DMS114 treated with DMSO at 0.1 percent for 48 hours (cell line): ENCODE data around the gene MGAT4B.
A peak's percentile ranks its signal among the peaks of the same experiment; 100 is the strongest.
"Not testable (repeated sequence)": the region's sequence is repeated elsewhere in the genome, so short reads cannot be mapped to it uniquely, and the experiment has no call there.

ENCODE experiments used
- DNase-seq: peaks from one replicate; lab custom pipeline; 2025; ENCODE audit not compliant: unreplicated experiment; lab: John Stamatoyannopoulos, UW

The MGAT4B gene

DNA sequence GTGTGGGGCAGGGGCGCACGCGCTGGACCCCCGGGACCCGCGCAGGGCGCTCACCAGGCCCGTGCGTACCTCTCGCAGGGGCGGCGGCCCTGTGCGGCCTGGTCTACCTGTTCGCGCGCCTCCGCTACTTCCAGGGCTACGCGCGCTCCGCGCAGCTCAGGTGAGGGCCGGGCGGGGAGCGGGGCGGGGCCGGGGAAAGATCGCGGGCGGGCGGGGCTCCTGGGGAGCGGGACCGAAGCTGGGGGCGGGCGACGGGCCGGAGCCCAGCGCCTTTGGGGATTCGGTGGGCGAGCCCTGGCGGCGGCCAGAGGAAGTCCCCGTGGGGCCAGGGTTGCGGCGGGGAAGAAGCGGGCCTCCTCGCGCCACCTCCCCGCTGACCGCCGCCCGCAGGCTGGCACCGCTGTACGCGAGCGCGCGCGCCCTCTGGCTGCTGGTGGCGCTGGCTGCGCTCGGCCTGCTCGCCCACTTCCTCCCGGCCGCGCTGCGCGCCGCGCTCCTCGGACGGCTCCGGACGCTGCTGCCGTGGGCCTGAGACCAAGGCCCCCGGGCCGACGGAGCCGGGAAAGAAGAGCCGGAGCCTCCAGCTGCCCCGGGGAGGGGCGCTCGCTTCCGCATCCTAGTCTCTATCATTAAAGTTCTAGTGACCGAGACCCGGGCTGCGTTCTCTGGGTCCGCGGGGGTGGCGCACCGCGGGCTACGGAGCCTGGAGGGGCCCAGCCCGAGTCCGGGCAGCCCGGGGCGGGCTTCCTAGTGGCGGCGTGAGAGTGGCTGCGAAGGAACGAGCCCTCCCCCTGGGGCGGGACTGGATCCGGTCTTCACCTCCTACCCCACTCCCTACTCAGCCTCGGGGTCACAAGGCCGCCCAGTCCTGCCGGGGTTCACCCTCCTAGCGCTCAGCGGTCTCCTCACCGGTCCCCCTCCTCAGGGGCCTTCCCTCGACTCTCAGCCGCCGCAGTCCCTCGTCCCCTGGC, 10.5 kb downstream of the MGAT4B start:
- DNase-seq, result peak; percentile 36

DNA sequence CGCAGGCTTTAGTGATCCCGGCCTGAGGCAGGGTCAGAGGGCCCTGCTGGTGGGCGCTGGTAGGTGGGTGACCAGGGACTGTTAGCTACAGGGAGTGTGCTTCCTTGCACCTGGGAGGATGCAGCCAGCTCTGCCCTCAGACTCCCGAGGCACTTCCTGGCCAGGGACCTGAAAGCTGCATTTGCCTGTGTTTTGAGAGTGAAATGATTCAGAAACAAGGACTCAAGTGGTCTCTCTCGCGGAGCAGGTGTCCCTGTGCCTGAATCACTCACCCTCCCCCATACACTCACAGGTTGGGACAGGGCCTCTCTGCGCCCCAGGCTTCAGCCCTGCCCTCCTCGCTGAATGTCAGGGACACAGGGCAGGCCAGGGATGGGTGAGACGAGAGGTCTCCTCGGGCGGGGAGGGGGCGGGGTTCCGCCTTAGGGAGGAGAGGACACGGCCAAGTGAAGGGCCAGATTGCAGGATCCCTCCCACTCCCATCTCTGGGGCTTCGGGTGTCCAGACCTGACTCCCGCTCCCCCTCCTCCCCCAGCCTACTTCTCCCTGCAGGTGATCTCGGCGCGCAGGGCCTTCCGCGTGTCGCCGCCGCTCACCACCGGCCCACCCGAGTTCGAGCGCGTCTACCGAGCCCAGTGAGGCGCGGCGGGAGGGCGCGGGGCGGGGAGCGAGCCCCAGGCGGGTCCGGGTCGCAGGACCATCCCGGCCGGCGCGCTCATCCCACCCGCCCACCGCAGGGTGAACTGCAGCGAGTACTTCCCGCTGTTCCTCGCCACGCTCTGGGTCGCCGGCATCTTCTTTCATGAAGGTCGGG, 11.4 kb downstream of the MGAT4B start:
- no peak for DNase-seq

DNA sequence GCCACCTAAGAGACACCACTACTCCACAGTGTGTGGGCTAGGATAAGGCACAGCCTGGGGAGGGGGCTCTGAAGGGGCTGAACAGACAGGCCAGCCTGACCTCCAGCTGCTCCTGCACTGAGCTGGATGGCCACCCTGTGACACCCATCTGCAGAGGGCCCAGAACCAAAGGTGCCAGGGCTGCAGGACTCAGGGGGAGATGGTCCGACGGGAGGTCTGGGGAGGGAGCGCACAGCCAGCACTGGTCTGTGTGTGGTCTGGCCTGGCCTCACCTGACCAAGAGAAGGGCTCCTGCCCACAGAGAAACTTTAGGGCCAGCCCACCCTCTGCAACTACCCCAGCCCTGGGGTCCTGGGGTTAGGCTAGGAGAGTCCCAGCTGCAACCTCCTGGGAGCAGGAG, 12.1 kb downstream of the MGAT4B start:
- DNase-seq, result no peak

DNA sequence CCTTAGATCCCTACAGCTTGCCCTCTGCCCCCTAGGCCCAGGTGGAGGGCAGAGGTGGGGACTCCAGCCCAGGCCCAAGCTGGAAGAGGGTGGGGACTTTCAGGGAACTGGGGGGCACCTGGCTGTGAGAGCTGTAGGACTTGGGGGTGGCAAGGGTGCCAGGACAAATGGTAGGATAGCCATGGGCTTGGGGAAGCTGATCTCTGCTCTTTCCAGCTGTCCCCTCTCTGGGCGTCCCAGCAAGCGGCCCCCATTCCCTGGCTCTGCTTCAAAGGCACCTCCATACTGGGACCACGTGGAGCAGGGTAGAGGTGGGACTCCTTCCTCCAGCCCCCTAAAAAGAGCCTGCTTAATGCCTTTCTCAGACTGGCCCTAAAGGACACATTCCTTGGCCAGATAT, 12.5 kb downstream of the MGAT4B start:
- DNase-seq, result no peak

DNA sequence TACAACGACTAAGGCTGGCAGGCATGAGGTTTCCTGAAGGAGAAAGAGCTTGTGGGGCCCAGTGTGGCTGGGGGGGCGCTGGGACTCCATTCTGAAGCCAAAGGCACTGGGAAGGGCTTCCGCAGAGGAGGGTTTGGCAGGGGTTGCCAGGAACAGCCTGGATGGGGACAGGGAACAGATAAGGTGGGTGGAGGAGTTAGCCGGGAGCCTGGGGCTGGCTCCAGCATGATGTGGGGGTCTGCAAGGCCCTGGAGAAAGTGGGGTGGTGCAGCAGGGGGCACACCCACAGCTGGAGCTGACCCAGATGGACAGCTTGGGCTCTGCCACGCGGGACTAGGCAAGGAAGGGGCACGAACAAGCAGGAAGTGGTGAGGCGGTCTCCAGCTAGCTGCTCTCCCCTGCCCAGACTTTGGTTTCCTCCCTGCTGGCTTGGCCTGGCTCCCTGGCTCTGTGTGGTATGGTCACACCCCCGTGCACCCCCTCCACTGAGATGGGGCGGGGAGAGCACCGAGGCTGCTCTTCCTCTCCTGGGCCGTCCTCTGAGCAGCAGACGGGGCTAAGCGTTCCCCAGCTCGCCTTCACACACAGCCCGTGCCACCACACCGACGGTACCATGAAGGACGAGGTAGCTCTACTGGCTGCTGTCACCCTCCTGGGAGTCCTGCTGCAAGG, 13.1 kb downstream of the MGAT4B start, which contains the start of gene LTC4S:
LTC4S (plus strand) TSS at position 519 of the 672 bp plus-strand sequence; CDS start at position 614, 95 bp downstream.
- DNase-seq, result no peak

DNA sequence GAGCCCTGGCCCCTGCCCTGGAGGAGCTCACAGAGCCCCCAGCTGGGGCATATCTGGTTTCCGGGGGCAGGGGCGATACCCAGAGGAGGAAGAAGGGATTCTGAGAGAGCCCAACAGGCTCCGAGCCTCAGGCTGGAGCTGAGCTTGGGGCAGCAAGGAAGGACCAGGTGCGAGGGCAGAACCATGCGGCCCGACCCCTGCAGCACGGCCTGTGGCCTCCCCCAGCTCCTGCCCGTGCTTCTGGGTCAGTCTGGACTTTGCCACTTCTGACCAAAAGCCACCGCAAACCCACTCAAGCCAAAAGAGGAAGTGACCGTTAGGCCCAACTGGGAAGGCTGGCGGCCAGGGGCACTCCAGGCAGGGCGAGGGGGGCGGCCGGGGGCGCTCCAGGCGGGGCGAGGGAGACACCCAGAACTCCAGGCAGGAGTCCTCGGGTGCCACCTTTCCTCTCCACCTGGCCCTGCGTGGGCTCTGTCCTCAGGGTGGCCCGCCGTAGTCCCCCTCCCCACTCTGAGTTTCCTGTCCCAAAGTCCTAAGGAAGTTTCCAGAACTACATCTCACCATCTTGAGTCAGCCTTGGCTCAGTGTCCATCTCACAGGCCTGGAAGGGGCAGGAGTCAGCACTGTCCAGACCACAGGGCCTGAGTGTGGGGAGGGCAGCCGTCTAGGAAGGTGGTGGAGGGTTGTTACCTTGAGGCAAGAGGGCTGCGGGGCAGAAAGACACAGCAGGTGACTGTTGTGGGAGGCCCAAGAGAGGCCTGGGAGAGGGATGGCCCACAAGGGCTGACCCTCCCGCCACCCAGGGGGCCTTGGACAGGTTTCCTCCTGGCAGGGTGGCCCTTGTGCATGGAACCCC, 13.8 kb downstream of the MGAT4B start:
- no peak for DNase-seq

DNA sequence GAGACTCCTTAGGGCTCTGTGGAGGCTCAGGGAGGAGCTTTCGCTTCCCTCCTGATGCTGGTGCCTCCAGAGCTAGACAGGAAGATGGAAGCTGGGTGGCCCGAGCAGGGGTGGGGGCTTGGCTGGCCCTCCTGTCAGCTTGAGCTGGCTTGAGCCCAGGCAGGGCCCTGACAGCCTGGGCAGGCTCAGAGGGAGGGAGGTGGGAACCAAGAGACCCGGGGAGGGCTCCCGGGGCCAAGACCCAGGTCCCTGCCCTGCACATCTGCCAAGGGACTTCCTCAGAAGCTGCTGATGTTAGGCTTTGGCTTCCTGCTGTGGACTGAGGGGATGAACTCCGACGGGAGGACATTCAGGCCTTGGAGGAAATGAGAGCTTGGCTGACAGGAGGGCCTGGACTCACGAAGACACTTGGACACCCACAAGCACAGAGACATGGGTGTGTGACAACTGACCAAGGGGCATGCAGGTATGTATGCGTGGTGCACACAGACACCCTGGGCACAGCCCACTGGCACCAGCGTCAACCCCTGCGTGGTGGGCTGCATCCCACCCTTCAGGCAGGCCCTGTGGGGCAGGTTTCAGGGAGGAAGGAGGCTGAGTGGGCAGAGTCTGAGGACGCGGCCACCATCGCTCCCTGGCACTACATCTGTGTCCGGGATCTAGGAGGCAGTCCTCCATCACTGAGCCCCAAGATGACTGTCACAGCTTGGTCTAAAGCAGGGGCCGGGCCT, 14.6 kb downstream of the MGAT4B start:
- no peak for DNase-seq

DNA sequence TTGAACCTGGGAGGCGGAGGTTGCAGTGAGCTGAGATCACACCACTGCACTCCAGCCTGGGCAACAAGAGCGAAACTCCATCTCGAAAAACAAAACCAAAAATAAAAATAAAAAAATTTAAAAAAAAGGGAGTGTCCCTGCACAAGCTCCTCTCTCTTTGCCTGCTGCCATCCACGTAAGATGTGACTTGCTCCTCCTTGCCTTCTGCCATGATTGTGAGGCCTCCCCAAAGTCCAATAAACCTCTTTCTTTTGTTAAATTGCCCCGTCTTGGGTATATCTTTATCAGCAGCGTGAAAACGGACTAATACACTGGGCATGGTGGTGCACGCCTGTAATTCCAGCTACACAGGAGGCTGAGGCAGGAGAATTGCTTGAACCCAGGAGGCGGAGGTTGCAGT, 17.4 kb downstream of the MGAT4B start:
- DNase-seq, result not testable (repeated sequence)

DNA sequence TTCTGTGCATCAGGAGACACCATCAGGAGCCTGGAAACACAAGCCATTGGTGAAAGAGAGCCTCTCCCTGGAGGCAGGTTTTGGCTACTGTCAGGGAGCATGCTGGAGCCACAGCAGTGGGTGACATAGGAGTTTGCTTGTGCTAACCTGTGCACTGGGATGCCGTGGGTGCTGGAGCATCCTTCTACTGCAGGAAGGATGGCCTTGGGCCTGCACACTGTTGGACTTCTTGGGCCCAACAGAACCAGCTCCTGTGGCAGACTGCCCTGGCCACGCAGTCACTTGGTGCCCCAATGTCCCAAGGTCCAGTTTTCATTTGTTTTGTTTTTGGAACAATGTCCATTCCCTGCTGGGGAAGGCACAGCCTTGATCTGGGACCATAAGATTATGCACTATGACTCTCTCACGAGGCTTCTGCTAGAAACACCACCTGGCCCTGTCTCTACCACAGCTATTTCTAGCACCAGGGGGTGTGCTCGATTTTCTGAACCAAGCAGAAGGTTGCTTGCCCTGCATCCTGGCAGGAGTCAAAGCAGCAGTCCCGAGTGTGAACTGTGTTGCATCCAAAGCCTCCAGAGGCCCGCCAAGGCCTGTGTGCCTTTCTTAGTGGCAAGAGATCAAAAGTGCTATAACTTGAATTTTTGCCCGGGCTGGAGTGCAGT, 18.3 kb downstream of the MGAT4B start:
- no peak for DNase-seq

DNA sequence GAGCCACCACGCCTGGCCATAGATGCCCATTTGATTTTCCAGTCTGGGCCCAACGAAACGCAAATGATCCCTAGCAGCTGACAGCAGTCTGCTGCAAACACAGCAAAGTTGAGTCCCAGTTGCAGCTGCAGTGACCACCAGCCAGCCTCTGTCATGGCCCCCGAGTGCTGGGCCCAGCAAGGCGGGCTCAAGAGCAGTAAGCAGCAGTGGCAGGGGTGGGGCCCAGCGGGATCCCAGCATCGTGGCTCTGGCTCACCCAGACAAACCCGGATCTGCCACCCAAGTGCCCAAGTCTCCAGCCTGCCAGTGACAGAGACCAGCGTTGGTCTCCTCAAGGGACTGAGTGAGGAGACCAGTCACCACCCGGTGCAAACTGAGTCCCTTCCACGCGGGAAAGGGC, 19.8 kb downstream of the MGAT4B start:
- DNase-seq, result no peak

DNA sequence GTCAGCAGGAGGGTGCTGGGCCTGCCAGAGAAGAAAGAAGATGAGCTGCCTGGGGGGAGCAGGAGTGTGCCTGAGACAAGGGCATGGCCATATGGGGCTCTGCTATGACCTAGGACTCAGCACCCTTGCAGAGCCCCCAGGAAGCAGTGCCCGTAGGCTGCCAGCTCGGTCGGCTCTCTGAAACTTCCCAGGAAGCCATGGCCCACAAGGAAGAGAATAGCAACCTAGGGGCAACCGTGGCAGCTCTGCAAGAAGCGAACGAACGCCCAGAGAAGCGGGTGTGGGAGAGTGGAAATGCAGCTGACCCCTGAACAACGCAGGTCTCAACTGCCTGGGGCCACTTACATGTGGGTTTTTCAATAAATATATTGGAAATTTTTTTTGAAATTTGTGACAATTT, 23.5 kb downstream of the MGAT4B start:
- DNase-seq, result no peak

DNA sequence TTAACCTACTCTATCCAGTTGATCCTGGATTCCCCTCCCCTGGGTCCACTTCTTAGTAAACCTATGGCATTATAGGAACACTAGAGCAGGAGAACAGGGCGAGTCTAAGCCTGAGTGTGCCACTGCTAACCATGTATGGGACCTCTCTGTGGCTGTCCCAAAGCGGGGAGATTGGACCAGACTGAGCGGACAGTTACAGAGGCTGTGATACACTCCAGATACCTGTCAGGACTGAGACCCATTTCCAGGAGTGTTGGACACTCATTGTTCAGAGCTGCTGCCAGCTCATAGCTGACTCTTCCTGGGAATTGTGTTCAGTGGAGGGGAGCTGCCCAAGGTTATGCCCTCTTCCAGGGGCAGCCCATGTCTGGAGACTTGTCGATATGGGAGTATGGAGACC, 24.8 kb downstream of the MGAT4B start:
- DNase-seq, result no peak

DNA sequence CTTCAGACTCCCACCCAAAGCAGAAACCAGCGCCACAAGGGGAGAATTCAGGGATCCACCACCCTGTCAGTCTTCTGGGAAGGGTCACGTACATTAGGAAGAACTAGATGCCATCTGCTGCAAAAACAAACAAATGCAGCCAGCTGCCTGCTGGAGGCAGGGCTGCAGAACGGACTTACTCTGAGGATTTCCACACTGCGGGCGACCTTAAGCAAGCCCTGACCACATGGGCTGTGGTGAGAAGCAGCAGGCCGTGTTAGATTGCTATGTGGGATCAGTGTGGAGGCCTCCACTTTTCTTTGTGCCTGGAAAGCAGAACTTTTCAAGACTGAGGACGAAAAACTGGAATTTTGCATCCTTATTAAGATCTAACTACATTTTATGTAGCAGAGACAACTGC, 26.3 kb downstream of the MGAT4B start:
- DNase-seq, result no peak

DNA sequence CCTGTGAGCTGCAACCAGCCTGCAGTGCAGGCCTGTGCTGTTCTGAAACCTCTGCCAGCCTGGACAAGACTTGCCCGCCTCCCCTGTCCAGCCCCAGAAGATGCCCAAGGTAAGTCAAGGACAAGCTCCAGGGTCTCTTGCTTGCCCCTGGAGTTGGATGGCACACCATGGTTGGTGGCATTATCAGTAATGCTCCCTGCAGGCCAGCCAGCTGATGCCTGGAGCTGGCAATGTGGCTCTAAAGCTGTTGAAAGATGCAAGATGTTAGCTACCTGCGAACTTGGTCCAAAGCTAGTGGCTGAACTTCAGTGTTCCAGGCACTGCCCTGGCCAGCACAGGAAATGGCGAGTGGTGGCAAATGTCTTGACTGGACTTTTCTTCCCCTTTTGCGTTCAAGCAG, 26.8 kb downstream of the MGAT4B start:
- DNase-seq, result no peak

DNA sequence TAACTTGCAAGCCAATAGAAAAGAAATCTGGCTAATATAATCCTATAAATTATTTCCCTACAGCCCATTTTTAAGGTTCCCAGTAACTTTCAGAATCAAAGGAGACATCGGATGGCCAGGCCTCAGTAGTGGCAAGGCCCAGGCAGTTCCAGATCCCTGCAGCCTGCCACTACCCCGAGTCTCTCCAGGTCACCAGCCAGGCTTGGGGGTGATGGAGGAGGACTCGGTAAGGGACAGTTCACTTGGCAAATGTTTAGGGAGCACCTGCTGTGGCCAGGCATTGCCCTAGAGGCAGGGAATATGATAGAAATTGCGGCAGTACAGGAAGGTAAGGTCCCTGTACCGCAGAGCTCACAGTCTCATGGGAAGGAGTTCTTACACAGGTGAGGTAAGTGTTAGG, 28.1 kb downstream of the MGAT4B start:
- no peak for DNase-seq

DNA sequence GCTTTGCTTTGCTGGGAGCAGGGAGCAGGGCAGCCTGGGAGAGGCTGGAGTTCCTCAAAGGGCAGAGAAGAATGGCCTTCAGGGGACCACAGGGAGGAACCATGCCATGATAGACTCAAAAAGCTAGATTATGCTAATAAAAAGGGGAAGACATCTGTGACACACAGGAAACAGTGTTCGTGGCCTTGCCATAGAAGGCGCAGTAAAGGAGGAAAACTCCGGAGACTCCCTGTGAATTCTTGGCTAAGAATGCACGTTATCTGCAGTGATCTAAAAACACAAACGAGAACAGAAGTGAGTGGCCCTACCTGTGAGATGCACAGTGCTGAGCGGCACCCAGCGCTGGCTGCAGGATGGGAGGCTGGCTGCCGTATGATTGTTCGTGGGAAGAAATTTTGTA, 28.8 kb downstream of the MGAT4B start:
- no peak for DNase-seq

DNA sequence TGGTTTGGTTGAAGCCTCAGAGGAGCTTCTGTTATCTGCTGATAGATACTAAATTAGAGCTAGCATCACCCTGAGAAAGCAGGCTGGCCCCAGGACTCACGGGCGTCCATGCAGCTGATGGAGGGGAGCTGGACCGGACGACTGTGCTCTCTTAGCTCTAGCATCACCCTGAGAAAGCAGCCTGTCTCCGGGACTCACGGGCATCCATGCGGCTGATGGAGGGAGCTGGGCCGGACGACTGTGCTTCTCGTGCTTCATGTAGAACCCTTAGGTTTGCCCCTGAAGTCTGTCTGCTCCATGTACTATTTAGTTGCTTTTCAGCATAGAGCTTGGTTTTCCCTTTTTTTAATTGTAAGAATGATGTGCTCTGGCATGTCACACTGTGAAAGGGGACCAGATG, 29.2 kb downstream of the MGAT4B start:
- no peak for DNase-seq

DNA sequence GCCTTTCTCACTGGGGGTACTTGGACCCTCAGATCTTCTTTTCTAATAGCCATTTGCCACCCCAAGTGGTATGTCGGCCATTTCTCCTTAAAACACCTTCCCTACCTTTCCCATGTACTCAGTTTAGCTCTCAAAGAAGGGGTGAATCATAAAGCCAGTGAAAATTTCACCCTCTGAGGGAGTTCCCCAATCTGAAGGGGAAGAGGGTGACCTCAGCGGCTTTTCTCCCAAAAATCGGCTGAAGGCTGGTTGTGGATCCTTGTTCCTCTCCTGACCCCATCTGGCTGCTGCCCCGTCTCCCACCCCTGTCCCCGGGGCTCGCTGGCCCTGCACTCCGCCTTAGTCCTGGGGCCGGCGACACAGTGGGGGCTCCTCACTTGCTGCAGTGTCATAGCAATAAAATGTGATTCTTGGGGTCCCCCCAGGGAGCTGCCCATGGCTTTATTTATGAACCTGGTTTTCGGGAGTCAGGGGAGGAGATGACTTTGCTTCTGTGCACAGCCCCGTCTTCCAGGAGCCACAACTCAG, 30.2 kb downstream of the MGAT4B start:
- no peak for DNase-seq

DNA sequence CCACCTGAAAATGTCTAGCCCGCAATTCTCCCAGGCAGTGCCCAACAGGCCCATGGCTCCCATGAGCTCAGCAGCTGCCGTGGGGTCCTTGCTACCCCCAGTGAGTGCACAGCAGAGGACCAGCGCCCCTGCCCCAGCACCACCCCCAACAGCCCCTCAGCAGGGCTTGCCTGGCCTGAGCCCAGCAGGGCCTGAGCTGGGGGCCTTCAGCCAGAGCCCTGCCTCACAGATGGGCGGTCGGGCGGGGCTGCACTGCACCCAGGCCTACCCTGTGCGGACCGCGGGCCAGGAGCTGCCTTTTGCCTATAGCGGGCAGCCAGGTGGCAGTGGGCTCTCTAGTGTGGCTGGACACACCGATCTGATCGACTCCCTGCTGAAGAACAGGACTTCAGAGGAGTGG, 32.2 kb downstream of the MGAT4B start:
- DNase-seq, result no peak
